Peyer's patch (tissue), 4 donors: ENCODE data around the gene KDM2A.

ENCODE experiments used
- CTCF ChIP-seq, 6 experiments: fragments of 450-650 bp in 4 of 6; fragments of 200-600 bp in 2 of 6; sonication (generic) in 1 of 6; IDR thresholded peaks; one replicate each; pipeline ENCODE4 v1.5.1; 2017 to 2019; ENCODE audit warnings: antibody characterized with exemption in 6 of 6, mild to moderate bottlenecking in 3 of 6, moderate library complexity in 1 of 6
- POLR2A ChIP-seq, 2 donors: fragments of 450-650 bp; IDR thresholded peaks; one replicate each; pipeline ENCODE4 v1.5.1; 2017; ENCODE audit warnings: antibody characterized with exemption in 2 of 2, mild to moderate bottlenecking in 2 of 2, moderate library complexity in 2 of 2

- TF ChIP-seq CTCF (IDR thresholded peaks at IDR 0.05) (no peak), POLR2A (IDR thresholded peaks at IDR 0.05) (no peak)
These were observed 45.2 kb upstream of the KDM2A start for GRCh38 chr11:67073908-67074307.
